GM20000 (cell line): Measurements from ENCODE around the gene ITGB4.

Experiments used
- DNase-seq: peaks from one replicate; pipeline ENCODE4 v3.0.0; 2012; ENCODE audit warnings: low spot score
- CTCF ChIP-seq: IDR thresholded peaks from 2 replicates; pipeline ENCODE4 v1.5.1; 2012; ENCODE audit warnings: mild to moderate bottlenecking, control low read depth; ENCODE audit errors: extremely low read depth, missing control alignments

ITGB4 gene

DNA sequence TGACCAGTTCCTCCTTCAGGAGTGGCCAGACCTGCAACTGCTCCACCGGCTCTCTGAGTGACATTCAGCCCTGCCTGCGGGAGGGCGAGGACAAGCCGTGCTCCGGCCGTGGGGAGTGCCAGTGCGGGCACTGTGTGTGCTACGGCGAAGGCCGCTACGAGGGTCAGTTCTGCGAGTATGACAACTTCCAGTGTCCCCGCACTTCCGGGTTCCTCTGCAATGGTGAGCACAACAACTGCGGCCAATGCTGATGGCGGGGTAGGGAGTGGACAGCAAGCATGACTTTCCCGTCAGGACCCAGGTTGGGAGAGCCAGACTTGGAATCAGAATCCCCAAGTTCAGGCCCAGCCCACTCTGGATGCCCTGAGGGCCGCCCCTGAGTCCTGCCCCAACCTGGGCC lies 12.2 kb downstream of the ITGB4 start:
- no peak for DNase-seq
- TF ChIP-seq CTCF = no peak

- peak; percentile 49 for DNase-seq
- no peak for TF ChIP-seq CTCF
These were observed 13.5 kb downstream of the ITGB4 start for GRCh38 chr17:75734674-75735294.

GRCh38 chr17:75736173-75736835 lies 15.0 kb downstream of the ITGB4 start:
- no peak for TF ChIP-seq CTCF
- DNase-seq = no peak

- no peak for TF ChIP-seq CTCF
- DNase-seq = no peak
These were observed 16.1 kb downstream of the ITGB4 start for GRCh38 chr17:75737133-75737962.

- no peak for TF ChIP-seq CTCF
- DNase-seq = peak; percentile 61
These were observed 17.1 kb downstream of the ITGB4 start for GRCh38 chr17:75738218-75738802.

GRCh38 chr17:75739174-75739573 lies 17.9 kb downstream of the ITGB4 start:
- TF ChIP-seq CTCF = no peak

GRCh38 chr17:75739801-75740200 lies 18.5 kb downstream of the ITGB4 start:
- no peak for TF ChIP-seq CTCF
- no peak for DNase-seq

More at GRCh38 chr17:75739174-75739573, 17.9 kb downstream of the ITGB4 start:
- DNase-seq = no peak
